Measurements from ENCODE around the gene FBXL13.
"Not testable (repeated sequence)": the region's sequence is repeated elsewhere in the genome, so short reads cannot be mapped to it uniquely, and the experiment has no call there.

The FBXL13 gene

DNA sequence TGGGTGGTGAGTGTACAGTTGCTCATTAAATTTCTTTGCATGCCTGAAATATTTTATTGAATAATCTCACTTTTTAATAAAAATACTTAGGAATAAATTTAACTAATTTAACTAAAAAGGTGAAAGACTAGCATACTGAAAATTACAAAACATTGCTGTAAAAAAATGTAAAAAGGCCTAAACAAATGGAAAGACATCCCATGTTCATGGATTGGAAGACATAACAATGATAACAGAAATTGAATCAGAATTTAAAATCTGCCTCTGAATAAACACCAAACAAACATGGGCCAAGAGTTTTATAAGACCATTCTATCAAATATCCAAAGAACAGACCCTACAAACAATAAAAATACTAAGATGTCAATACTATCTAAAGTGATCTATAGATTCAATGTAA, 94.9 kb downstream of the FBXL13 start:
- DNase-seq: no peak

DNA sequence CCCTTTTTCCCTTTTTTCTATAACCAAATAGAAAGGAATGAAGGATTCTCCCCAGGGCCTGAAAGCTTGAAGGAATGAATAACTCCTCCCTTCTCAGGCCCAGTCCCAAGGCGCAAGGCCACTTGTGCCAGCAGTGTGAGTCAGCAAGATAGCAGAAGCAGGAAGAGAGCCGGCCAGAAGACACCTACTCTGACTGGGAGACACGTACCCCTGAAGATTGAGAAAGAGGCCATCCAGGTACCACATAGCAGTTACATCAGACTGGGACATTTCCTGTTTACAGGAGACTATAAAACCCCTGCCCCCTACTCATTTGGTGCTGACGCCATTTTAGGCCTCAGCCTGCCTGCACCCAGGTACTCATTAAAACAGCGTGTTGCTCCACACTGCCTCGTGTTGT, 96.3 kb downstream of the FBXL13 start:
- DNase-seq: no peak

DNA sequence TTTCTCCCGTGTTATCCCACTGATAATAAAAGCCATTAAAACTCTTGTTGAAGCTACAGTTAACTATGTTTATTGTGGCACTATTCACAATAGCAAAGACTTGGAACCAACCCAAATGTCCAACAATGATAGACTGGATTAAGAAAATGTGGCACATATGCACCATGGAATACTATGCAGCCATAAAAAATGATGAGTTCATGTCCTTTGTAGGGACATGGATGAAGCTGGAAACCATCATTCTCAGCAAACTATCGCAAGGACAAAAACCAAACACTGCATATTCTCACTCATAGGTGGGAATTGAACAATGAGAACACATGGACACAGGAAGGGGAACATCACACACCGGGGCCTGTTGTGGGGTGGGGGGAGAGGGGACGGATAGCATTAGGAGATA, 97.0 kb downstream of the FBXL13 start:
- DNase-seq: not testable (repeated sequence)

DNA sequence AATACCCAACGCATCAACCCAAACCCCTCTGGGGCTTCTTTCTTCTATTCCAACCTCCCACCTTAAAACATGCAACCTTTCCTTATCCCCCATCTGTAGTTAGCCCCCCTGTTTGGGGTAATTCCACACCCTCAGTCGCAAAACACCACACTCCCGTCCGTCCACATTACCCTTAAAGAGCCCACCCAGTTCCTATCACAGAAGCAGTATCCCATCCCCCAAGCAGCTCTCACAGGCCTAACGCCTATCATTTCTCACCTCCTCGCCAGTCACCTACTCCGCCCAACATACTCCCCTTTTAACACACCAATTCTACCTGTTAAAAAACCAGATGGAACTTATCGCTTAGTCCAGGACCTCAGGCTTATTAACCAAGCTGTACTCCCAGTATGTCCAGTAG, 98.1 kb downstream of the FBXL13 start:
- DNase-seq: no peak

DNA sequence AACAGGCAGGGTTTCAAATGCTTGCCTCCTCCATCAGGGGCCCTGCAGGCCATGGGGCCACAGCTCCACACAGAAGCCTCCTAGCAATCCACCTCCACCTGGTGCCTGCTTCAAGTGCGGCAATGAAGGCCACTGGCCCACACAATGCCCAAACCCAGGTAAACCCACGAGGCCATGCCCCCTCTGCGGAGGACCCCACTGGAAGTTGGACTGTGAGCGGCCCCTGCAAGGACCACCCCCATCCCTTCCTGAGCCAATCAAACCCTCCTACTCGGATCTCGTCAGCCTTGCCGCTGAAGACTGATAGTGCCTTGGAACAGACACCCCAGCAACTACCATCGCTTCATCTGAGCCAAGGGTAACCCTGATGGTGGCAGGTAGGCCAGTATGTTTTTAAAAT, 98.7 kb downstream of the FBXL13 start:
- DNase-seq: no peak

DNA sequence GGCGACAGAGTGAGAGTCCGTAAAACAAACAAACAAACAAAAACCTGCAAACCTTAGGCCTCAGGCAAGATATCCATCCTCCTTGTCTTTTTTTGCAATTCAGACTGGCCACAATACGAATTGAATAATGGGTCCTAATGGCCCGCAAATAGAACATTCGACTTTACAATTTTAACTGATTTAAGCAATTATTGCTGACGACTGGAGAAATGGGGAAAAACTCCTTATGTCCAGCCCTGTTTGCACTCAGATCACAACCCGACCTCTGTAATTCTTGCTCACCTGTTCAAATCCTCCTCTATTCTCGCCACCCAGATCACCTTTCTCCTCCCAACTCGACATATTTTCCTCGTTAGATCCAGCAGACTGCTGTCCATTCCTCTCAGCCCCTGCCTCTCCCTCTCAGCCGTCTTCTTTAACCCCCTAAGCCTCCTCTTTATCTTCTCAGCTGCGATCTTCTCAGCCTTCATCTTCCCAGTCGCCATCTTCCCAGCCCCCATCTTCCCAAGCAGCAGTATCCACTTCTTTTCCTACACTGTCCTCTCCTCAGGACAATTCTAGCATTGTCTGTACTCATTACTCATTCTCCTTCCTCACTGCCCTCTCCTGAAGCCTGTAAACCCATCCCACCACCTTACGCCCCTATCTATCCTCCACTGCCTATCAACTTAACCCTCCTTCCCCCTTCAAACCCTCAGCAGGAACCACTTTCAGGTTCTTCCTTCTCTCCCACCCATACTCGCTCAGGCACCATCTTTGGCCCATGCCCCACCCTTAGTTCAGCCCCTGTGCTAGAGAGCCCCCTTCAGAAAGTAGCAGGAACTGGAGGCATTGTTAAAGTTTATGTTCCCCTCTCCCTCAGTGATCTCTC, 100.0 kb downstream of the FBXL13 start:
- DNase-seq: no peak

DNA sequence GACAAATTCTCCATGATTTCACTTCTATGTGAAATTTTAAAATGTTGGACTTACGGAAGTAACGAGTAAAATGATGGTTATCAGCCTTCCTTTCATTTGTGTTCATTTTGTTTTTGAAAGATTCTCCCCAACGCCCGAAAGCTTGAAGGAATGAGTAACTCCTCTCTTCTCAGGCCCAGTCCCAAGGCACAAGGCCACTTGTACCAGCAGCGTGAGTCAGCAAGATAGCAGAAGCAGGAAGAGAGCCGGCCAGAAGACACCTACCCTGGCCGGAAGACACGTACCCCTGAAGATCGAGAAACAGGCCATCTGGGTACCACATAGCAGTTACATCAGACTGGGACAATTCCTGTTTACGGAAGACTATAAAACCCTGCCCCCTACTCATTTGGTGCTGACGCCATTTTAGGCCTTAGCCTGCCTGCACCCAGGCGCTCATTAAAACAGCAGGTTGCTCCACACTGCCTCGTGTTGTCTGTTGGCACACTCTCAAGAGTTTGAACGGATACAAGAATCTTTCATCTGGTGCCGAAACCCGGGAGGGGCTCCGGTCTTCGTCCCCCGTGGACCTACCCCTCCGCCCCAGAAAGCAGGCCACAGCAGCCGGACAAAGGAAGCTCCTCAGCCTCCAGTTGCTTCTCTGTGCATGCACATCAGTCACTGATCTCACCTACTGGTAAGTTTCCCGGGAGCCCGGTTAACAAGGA, 101.3 kb downstream of the FBXL13 start:
- DNase-seq: no peak

- DNase-seq: no peak
Measured at GRCh38 chr7:102967798-102968197, 106.8 kb downstream of the FBXL13 start.

GRCh38 chr7:102966465-102966864, 108.1 kb downstream of the FBXL13 start:
- no peak for DNase-seq

DNA sequence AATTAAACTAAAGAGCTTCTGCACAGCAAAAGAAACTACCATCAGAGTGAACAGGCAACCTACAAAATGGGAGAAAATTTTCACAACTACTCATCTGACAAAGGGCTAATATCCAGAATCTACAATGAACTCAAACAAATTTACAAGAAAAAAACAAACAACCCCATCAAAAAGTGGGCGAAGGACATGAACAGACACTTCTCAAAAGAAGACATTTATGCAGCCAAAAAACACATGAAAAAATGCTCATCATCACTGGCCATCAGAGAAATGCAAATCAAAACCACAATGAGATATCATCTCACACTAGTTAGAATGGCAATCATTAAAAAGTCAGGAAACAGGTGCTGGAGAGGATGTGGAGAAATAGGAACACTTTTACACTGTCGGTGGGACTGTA, 112.6 kb downstream of the FBXL13 start:
- DNase-seq: not testable (repeated sequence)

DNA sequence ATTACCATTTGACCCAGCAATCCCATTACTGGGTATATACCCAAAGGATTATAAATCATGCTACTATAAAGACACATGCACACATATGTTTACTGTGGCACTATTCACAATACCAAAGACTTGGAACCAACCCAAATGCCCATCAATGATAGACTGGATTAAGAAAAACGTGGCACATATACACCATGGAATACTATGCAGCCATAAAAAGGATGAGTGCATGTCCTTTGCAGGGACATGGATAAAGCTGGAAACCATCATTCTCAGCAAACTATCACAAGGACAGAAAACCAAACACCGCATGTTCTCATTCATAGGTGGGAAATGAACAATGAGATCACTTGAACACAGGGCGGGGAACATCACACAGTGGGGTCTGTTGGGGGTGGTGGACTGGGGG, 116.6 kb downstream of the FBXL13 start:
- not testable (repeated sequence) for DNase-seq

DNA sequence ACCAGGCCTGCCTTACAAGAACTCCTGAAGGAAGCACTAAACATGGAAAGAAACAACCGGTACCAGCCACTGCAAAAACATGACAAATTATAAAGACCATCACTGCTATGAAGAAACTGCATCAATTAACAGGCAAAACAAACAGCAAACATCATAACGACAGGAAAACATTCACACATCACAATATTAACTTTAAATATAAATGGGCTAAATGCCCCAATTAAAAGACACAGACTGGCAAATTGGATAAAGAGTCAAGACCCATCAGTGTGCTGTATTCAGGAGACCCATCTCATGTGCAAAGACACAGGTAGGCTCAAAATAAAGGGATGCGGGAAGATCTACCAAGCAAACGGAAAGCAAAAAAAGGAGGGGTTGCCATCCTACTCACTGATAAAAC, 120.2 kb downstream of the FBXL13 start:
- DNase-seq: not testable (repeated sequence)

- no peak for DNase-seq
Measured at GRCh38 chr7:102953406-102953805, 121.2 kb downstream of the FBXL13 start.

DNA sequence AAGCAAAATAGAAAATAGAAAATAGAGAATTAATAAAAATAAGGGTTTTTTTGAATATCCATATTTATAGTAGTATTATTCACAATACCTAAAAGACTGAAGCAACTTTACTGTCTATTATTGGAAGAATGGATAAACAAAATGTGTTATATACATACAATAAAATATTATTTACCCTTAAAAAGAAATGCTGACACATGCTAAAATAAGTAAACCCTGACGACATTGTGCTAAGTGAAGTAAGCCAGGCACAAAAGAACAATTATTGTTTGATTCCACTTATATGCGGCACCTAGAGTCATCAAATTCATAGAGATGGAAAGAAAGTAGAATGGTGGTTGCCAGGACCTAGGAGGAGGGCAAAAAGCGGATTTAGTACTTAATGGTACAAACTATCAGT, 122.8 kb downstream of the FBXL13 start:
- no peak for DNase-seq

- no peak for DNase-seq
Measured at GRCh38 chr7:102944241-102944640, 130.4 kb downstream of the FBXL13 start.

DNA sequence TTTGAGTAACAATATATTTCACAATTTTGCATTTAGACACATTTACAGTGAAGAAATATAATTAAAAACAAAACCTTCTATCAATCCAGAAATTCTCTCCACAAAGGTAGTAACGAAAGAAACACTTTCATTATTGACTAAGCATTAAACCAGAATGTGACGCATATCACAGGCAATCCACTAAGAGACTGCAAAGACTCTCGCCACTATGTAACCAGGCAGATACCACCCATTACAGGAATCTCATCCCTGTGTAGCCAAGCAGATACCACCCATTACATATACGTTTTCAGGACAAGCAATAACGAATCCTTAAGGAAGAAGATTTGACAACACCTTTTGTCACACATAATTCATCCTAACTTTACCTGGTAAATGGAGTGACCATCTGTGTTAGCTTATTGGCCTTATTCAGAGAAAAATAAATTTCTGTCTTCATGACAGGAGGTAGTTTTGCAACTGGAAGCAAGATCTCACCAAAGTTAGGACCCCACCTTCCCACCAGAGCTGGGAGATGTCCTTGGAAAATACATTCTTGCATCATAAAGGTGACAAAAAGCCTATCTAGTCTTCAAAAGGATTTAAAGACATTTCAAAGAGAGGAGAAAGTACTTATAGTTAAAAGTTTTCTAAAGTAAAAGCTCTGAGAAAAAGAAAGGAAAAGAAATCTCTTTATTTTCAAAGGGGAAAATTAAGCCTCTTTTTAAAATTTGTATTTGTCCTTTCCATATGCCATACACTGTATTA, 131.0 kb downstream of the FBXL13 start:
- no peak for DNase-seq

GRCh38 chr7:102942868-102943267, 131.7 kb downstream of the FBXL13 start:
- no peak for DNase-seq

DNA sequence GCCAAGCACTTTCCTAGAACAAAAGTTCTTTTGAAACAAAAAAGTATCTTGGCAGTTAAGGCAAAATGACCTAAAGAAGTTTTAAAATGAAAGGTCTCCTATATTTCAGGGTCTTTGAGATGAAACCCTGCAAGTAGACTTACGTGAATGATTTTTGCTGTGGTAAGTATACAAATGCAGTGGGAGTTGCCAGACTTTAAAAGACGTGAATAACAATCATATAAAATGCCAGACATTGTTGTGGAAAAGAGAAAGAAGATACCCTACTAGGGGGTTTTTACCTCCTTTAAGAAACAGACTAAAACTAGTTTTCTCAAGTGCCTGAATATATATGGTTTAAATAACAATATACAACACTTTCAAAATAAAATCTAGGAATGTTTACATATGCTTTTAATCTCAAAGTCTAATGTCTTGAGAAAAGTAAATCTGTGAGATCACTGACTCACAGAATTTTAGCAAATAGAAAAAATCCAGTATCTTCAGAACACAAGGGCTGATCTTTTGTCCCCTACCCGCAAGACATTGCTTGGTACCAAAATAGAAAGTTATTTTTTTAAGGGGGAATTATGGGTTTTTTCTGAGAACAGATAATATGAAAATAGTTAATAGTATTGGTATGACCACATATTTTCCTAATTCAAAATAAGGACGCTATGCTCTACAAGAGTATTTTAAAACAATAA, 132.3 kb downstream of the FBXL13 start:
- no peak for DNase-seq

DNA sequence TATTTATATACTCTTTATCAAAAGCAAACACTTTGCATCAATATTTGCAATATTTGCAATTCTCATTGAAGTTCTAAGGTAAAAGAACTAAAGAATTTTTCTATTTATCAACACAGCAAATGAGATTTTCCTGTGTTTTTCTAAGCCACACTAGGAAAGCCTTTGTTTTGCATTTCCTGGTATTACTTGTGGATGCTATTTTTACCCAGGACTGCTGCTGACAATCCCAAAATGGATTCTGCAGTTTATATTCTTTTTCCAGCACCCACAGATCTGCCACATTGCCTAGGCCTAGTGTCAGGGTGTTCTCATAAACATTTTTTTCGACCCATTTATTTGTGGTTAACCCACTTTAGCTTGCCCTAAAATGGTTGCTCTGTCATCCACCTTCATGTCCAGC, 135.9 kb downstream of the FBXL13 start:
- no peak for DNase-seq

GRCh38 chr7:102935450-102936115, 139.0 kb downstream of the FBXL13 start:
- DNase-seq: no peak

DNA sequence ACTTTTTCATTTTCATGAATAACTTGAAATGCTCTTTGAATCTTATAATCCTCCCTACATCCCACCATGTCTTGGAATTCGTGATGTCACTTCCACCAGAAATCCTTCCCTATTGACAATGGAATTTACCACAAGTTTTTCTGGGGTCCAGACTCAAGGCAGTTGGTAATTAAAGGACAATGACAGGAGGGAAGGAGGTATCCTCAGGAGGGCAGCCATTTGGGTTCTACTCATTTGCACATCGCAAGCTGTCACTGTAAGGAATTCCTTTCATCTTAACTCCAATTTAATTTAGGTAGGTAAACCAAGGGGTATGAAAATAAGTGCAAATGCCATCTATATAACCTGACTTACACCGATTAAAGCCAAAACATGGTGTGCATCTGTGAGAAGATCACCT, 139.9 kb downstream of the FBXL13 start:
- no peak for DNase-seq

DNA sequence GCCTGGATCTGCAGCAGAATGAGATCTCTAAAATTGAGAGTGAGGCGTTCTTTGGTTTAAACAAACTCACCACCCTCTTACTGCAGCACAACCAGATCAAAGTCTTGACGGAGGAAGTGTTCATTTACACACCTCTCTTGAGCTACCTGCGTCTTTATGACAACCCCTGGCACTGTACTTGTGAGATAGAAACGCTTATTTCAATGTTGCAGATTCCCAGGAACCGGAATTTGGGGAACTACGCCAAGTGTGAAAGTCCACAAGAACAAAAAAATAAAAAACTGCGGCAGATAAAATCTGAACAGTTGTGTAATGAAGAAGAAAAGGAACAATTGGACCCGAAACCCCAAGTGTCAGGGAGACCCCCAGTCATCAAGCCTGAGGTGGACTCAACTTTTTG, 140.4 kb downstream of the FBXL13 start:
- DNase-seq: no peak

DNA sequence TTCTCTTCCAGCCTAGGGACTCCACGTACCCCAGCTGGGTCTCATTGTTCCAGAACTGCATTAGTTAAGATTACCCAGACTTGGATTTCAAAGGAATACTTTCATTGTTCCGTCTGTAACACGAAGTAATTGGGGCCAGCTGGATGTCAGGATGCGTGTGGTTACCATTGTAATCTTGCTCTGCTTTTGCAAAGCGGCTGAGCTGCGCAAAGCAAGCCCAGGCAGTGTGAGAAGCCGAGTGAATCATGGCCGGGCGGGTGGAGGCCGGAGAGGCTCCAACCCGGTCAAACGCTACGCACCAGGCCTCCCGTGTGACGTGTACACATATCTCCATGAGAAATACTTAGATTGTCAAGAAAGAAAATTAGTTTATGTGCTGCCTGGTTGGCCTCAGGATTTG, 140.8 kb downstream of the FBXL13 start:
- no peak for DNase-seq

Measured in KG1 (cell line).